Measurements from ENCODE around the gene MTSS2. TPM values are rescaled to one million over a fixed set of nuclear protein-coding genes. Genes with fewer than 3 reads are reported as not detected.
A peak's percentile ranks its signal among the peaks of the same experiment; 100 is the strongest.

Gene MTSS2
- total RNA-seq, 1 donor, result 56.5 TPM

DNA sequence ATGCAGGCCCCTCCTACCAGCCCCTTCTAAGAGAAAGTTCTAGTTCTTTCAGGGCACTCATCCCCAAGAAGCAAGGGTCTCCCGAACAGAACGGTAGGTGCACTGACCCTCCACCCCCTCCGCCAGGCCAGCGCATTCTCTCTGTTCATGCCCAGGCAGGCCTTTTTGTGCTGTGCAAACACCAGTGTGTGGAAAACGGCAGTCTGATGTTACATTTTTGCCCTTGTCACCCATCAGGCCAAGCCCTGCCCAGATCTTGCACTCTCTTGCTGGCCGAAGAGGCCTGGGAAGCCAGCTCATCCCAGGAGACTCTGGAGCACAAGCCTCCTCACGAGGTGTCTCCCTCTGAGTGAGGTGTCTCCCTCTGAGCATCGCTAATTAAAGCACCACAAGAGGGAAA is 16.1 kb upstream of the MTSS2 start:
- DNase-seq (ENCODE audit: insufficient read length, low spot score, missing footprints), result peak; percentile 87
- Histone ChIP-seq H3K36me3 (ENCODE audit: insufficient read depth, low read length) (peaks cover 4% of the 10 kb centered on the region), H3K27ac (ENCODE audit: low read depth, low read length) (peak overlapping the region; percentile 88), H2AFZ (ENCODE audit: low read length) (no peak overlapping the region), H3K4me1 (ENCODE audit: insufficient read depth, low read length) (peaks cover 70% of the 10 kb centered on the region), H3K4me2 (ENCODE audit: insufficient read depth, low read length) (no peak overlapping the region), H3K9me3 (ENCODE audit: low read depth, low read length) (no peaks in the 10 kb centered on the region), H3K79me2 (ENCODE audit: insufficient read depth, low read length) (peaks cover 9% of the 10 kb centered on the region), H4K20me1 (ENCODE audit: insufficient read depth, low read length) (no peaks in the 10 kb centered on the region), H3K4me3 (ENCODE audit: insufficient read depth, low read length) (no peak overlapping the region), H3K27me3 (ENCODE audit: insufficient read depth, low read length) (no peaks in the 10 kb centered on the region)
- TF ChIP-seq, protein P1, sequence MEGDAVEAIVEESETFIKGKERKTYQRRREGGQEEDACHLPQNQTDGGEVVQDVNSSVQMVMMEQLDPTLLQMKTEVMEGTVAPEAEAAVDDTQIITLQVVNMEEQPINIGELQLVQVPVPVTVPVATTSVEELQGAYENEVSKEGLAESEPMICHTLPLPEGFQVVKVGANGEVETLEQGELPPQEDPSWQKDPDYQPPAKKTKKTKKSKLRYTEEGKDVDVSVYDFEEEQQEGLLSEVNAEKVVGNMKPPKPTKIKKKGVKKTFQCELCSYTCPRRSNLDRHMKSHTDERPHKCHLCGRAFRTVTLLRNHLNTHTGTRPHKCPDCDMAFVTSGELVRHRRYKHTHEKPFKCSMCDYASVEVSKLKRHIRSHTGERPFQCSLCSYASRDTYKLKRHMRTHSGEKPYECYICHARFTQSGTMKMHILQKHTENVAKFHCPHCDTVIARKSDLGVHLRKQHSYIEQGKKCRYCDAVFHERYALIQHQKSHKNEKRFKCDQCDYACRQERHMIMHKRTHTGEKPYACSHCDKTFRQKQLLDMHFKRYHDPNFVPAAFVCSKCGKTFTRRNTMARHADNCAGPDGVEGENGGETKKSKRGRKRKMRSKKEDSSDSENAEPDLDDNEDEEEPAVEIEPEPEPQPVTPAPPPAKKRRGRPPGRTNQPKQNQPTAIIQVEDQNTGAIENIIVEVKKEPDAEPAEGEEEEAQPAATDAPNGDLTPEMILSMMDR (IDR thresholded peaks at IDR 0.05; ENCODE audit: extremely low read depth, low read depth, low read length), result no peak

GRCh38 chr16:70701596-70701995 is 15.7 kb upstream of the MTSS2 start:
- Histone ChIP-seq H3K4me3 (ENCODE audit: insufficient read depth, low read length) (no peak overlapping the region), H4K20me1 (ENCODE audit: insufficient read depth, low read length) (no peaks in the 10 kb centered on the region), H3K9me3 (ENCODE audit: low read depth, low read length) (no peaks in the 10 kb centered on the region), H3K4me1 (ENCODE audit: insufficient read depth, low read length) (peaks cover 66% of the 10 kb centered on the region), H3K27me3 (ENCODE audit: insufficient read depth, low read length) (no peaks in the 10 kb centered on the region), H3K27ac (ENCODE audit: low read depth, low read length) (peak overlapping the region; percentile 88), H3K36me3 (ENCODE audit: insufficient read depth, low read length) (peaks cover 4% of the 10 kb centered on the region), H3K79me2 (ENCODE audit: insufficient read depth, low read length) (peaks cover 9% of the 10 kb centered on the region), H3K4me2 (ENCODE audit: insufficient read depth, low read length) (no peak overlapping the region), H2AFZ (ENCODE audit: low read length) (no peak overlapping the region)
- TF ChIP-seq, protein P1 (IDR thresholded peaks at IDR 0.05; ENCODE audit: extremely low read depth, low read depth, low read length), result no peak
- DNase-seq (ENCODE audit: insufficient read length, low spot score, missing footprints), result no peak

DNA sequence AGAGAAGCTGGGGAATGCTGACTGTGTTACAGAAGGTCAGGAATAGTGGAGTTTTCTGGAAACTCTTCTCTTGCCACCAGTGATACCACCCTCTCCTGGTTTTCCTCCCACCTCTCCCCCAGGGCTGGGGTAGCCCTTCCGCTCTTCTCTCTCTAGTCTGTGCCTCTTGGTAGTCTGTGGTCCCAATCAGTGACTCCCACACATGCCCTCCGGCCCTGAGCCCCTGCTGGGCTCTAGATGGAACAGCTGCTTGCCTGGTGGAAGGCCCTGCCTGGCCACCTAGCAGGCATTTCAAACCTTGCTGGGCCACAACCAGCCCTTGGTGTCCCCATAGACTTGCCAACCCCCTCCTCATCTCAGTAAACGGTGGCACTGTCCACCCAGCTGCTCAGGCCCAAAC is 15.2 kb upstream of the MTSS2 start:
- H2AFZ ChIP-seq (ENCODE audit: low read length), result no peak overlapping the region
- peaks cover 6% of the 10 kb centered on the region for H3K79me2 ChIP-seq (ENCODE audit: insufficient read depth, low read length)
- DNase-seq (ENCODE audit: insufficient read length, low spot score, missing footprints), result peak; percentile 87
- no peaks in the 10 kb centered on the region for H3K9me3 ChIP-seq (ENCODE audit: low read depth, low read length)
- H3K27me3 ChIP-seq (ENCODE audit: insufficient read depth, low read length), result no peaks in the 10 kb centered on the region
- no peak overlapping the region for H3K4me3 ChIP-seq (ENCODE audit: insufficient read depth, low read length)
- no peak overlapping the region for H3K4me2 ChIP-seq (ENCODE audit: insufficient read depth, low read length)
- TF ChIP-seq, protein P1 (IDR thresholded peaks at IDR 0.05; ENCODE audit: extremely low read depth, low read depth, low read length), result no peak
- H4K20me1 ChIP-seq (ENCODE audit: insufficient read depth, low read length), result no peaks in the 10 kb centered on the region
- peaks cover 60% of the 10 kb centered on the region for H3K4me1 ChIP-seq (ENCODE audit: insufficient read depth, low read length)
- peaks cover 4% of the 10 kb centered on the region for H3K36me3 ChIP-seq (ENCODE audit: insufficient read depth, low read length)
- peak overlapping the region; percentile 61 for H3K27ac ChIP-seq (ENCODE audit: low read depth, low read length)

GRCh38 chr16:70700101-70701020 is 14.5 kb upstream of the MTSS2 start:
- TF ChIP-seq, protein P1 (IDR thresholded peaks at IDR 0.05; ENCODE audit: extremely low read depth, low read depth, low read length), result no peak
- no peak overlapping the region for H3K4me2 ChIP-seq (ENCODE audit: insufficient read depth, low read length)
- H3K27ac ChIP-seq (ENCODE audit: low read depth, low read length), result peak overlapping the region; percentile 61

More at GRCh38 chr16:70700101-70701020, 14.5 kb upstream of the MTSS2 start:
- Histone ChIP-seq H2AFZ (ENCODE audit: low read length) (no peak overlapping the region), H3K4me3 (ENCODE audit: insufficient read depth, low read length) (no peak overlapping the region), H3K9me3 (ENCODE audit: low read depth, low read length) (no peaks in the 10 kb centered on the region), H4K20me1 (ENCODE audit: insufficient read depth, low read length) (no peaks in the 10 kb centered on the region), H3K36me3 (ENCODE audit: insufficient read depth, low read length) (peaks cover 4% of the 10 kb centered on the region), H3K79me2 (ENCODE audit: insufficient read depth, low read length) (peaks cover 6% of the 10 kb centered on the region), H3K4me1 (ENCODE audit: insufficient read depth, low read length) (peaks cover 54% of the 10 kb centered on the region), H3K27me3 (ENCODE audit: insufficient read depth, low read length) (no peaks in the 10 kb centered on the region)
- peak; percentile 88 for DNase-seq (ENCODE audit: insufficient read length, low spot score, missing footprints)

All from osteoblast (primary cell).